GM21526 (cell line): Measurements from ENCODE around the gene LHFPL6.
A peak's percentile ranks its signal among the peaks of the same experiment; 100 is the strongest.

Source experiments
- ATAC-seq: cut with Tn5 transposase; IDR thresholded peaks from one replicate; pipeline ENCODE4 v1.9.1; 2021; ENCODE audit warnings: moderate library complexity; ENCODE audit not compliant: unreplicated experiment, low FRiP score

Gene LHFPL6

GRCh38 chr13:39419876-39420275 is 183.1 kb downstream of the LHFPL6 start:
- no peak for ATAC-seq

GRCh38 chr13:39419068-39419467 is 183.9 kb downstream of the LHFPL6 start:
- ATAC-seq: no peak

- no peak for ATAC-seq
Observed at GRCh38 chr13:39418424-39418823, 184.6 kb downstream of the LHFPL6 start.

- ATAC-seq: no peak
Observed at GRCh38 chr13:39417643-39418042, 185.3 kb downstream of the LHFPL6 start.

DNA sequence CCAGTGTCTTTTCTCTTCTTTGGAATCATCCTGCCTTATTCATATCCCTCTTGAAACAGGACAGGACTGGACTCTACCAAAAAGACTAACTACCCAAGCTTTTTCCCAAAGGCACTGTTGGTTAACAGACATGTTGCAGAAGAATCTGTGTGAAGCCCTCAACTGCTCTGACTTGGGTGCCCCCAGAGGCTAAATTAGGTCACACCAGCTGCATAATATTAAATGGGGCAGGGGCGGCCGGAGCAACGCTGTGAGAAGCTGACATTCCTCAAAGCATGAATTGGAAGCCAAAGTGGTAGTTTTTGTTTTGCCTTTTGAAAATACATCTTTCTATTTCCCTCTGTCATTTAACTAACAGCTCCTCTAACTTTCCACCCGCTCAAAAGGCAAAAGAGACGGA is 185.9 kb downstream of the LHFPL6 start:
- no peak for ATAC-seq

GRCh38 chr13:39415008-39415802 is 187.8 kb downstream of the LHFPL6 start:
- ATAC-seq: no peak

GRCh38 chr13:39414339-39414738 is 188.7 kb downstream of the LHFPL6 start:
- no peak for ATAC-seq

DNA sequence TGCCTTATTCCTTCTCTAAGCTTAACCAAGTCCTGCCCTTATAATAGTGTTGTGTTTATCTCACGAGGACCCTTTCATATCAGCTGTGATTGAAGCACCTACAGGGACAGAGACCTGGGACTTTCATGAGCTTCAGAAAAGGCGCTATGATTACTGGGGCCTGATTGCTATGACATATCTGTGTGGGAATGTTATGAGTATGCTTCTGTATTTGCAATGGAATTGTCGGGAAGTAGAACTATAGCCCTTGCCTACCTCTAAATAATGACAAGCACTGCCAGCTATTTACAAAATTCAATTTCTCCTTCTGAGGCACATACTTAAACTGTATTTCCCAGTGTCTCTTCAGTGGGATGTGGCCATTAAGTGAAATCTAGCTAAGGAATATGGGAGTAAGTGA is 191.5 kb downstream of the LHFPL6 start:
- ATAC-seq: no peak

GRCh38 chr13:39410964-39411363 is 192.0 kb downstream of the LHFPL6 start:
- ATAC-seq: no peak

DNA sequence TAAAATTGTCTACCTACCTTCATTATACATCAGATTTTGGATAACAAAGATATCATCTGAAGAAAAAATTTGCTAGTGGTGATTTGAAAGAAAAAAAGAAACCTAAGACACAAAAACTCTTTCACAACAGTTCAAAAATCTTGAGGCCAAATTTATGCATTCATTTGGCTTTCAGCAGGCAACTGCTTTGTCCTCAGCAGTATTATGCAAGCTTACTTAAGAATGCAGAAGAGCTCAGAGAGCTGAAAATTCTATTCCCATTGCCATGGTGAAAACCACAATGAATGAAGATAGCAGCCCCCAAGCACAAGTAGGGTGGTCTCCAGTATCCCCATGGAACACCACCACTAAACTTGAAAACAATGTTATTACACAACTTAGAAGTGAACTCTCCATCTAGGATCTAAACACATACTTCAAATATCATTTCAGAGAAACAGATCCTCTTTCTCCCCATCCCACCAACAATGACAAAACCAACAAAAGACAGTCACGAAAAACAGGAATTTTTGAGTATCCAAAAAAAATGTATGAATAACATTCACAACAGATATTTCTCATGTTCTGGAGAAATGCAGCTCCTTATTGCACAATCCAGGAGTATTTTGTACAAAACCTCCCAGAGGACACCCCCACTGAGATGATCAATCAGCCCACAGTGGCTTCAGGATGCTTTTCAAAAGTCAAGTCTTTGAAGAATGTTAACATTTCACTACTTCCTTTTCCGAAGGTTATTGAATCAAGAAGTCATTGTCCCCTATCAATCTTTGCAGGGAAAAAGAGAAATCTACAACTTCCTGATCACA is 192.7 kb downstream of the LHFPL6 start:
- no peak for ATAC-seq

GRCh38 chr13:39408512-39408911 is 194.5 kb downstream of the LHFPL6 start:
- ATAC-seq: no peak

GRCh38 chr13:39407786-39408185 is 195.2 kb downstream of the LHFPL6 start:
- no peak for ATAC-seq

GRCh38 chr13:39407138-39407537 is 195.9 kb downstream of the LHFPL6 start:
- ATAC-seq: no peak

DNA sequence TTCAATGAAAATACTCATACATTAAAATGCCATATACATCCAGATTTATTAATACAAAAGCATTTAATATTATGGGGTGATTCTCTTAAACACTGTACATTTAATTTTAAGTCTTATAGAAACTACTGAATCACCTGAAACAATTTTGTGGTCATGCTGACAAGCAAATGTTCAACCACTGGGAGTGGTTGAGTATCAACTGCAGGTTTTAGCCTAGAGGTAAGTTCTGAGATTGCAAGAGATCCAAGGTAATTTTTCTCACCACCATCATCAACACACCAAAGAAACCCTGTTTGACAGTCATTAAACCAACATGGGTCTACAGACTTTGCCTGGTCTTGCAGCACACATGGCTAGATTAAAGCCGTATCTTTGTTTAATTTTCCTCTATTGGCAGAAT is 196.3 kb downstream of the LHFPL6 start:
- ATAC-seq: peak; percentile 83

GRCh38 chr13:39405596-39406205 is 197.3 kb downstream of the LHFPL6 start:
- ATAC-seq: no peak

DNA sequence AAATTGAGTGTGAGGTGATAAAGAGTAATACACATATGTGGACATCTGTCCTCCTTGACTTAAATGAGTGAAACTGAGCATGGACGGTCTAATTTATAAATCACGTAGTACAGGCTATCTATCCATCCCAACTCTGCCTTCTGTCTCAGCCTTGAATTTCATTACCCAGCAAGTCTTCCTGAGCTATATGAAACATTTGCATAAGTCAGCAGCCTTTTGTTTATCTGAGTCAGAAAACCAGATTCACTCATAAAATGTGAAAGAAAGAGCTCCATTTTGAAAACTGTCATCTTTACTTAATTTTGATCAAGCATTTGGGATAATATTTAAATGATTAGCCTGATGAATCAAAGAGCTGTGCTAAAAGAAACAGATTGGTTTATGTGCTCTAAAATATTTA is 197.9 kb downstream of the LHFPL6 start:
- ATAC-seq: no peak

GRCh38 chr13:39403106-39403505 is 199.9 kb downstream of the LHFPL6 start:
- ATAC-seq: no peak

DNA sequence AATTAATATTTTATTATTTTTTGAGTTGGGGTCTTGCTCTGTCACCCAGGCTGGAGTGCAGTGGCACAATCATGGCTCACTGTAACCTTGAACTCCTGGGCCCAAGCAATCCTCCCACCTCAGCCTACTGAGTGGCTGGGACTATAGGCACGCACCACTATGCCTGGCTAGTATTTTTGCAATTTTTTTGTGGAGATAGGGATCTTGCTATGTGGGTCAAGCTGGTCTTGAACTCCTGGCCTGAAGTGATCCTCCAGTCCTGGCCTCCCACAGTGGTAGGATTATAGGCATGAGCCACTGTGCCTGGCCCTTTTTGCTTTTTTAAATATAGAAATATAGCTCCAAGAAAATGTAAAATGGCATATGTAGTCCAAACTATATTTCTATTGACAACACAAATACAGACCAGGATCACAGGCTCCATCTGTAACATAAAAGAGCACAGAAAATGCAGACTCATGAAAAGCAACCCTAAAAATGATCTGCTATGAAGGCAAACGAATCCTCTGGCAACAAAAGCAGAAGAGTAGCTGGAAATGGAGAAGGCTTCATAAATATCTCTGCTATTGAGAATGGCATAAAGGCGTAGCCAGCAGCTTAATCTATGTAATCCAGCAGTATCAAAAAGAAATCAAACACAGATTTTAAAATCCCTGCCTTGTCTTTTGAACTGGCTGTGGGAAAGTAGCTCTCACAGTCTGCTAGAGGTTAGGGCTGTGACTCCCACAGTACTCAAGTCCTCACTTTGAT is 200.6 kb downstream of the LHFPL6 start:
- no peak for ATAC-seq

DNA sequence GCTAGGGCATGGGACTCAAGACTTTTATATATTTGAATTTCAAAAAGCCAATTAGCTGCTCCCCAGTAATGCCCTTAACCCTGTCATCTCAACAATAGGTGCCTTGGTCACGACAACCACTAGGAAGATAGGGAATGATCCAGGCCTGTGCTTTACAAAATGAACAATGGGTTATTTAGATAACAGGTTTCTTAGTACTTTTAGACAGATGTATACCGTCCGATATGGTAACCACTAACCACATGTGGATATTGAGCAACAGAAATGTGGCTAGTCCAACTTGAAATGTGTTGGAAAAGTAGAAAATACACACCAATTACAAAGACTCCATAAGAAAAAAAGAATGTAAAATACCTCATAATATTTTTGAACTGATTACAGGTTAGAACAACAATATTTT is 201.2 kb downstream of the LHFPL6 start:
- ATAC-seq: no peak

DNA sequence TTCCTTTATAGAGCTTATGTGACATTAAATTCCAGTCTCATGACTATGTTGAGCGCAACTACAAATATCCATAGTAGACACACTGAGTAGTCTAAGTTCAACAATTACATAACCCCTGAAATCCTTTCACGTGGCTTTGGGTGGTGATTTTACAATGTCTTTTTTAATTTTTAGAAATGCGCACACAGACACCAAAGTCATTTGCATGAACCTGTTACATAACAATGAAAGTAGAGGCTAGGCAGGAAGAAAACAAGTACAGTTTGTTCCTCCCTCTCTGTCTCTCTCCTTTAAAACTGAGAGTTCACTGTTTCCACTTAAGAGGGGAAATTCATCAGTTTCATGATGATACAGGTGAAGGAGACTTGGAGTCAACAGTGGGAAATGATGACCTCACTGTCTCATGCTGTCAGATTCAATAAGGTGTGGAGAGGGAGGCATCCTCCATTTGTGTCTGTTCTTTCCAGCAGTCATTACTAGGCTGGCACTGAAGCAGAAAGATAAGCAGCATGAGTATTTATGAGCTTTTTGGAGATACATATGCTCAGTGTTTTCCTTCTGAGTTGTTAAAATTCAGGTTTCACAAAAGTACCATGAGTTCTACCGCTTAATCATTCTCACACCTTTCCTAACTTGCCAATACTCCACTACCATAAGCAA is 201.8 kb downstream of the LHFPL6 start:
- ATAC-seq: no peak
